ENCODE data around the gene RPL36. TPM values are rescaled to one million over a fixed set of nuclear protein-coding genes. Genes with fewer than 3 reads are reported as not detected.

The RPL36 gene
- total RNA-seq, 1 experiment from 2014 or later: 787 TPM

- no peak for TF ChIP-seq CTCF (conservative IDR thresholded peaks at IDR 0.05)
- TF ChIP-seq EZH2 (IDR thresholded peaks at IDR 0.05; ENCODE audit: low read depth): no peak
- H3F3A ChIP-seq (ENCODE audit: insufficient read depth, low read depth): no peaks in the 10 kb centered on the region
- no peaks in the 10 kb centered on the region for H3K9me2 ChIP-seq (ENCODE audit: insufficient read depth)
- no peaks in the 10 kb centered on the region for H4K20me1 ChIP-seq (ENCODE audit: insufficient read depth)
- H2AFZ ChIP-seq: peak overlapping the region; percentile 91
- DNase-seq: no peak
- H3K4me3 ChIP-seq: peak overlapping the region; percentile 99
- H3K27me3 ChIP-seq (ENCODE audit: insufficient read depth, low read depth): no peaks in the 10 kb centered on the region
- peak overlapping the region; percentile 85 for H3K4me2 ChIP-seq
- intact Hi-C loops (cut with micrococcal nuclease; ENCODE audit: unreplicated experiment): loop anchor here (2.0 kb wide), 2 partner anchors 57 to 111 kb away; partner anchors contain the start of genes DUS3L, SAFB and SAFB2
- H3K36me3 ChIP-seq (ENCODE audit: low read depth): no peaks in the 10 kb centered on the region
- H3K79me2 ChIP-seq (ENCODE audit: low read depth): peaks cover 9% of the 10 kb centered on the region
- BruUV-seq (replicated peaks): no TSS peak
- H3K4me1 ChIP-seq (replicated peaks; ENCODE audit: insufficient read depth): no peaks in the 10 kb centered on the region
- H3K9me3 ChIP-seq (ENCODE audit: insufficient read depth, low read depth): no peaks in the 10 kb centered on the region
- CTCF ChIA-PET: no interaction called here
- POLR2A ChIA-PET (ENCODE audit: unreplicated experiment): interaction anchor here (0.6 to 0.7 kb wide), 2 partner anchors 11 to 353 kb away, joined by 3 to 4 read pairs; partner anchors contain the start of gene RPL36
- no peak overlapping the region for H3K27ac ChIP-seq
Observed at GRCh38 chr19:5679289-5680083, 10.6 kb upstream of the RPL36 start.

- CTCF ChIA-PET: no interaction called here
- no peaks in the 10 kb centered on the region for H3K9me2 ChIP-seq (ENCODE audit: insufficient read depth)
- BruUV-seq (replicated peaks): TSS peak; percentile 66
- intact Hi-C loops (cut with micrococcal nuclease; ENCODE audit: unreplicated experiment): loop anchor here (2.0 kb wide), 2 partner anchors 57 to 111 kb away; partner anchors contain the start of genes DUS3L, SAFB and SAFB2
- H3K4me3 ChIP-seq: peak overlapping the region; percentile 99
- peak overlapping the region; percentile 85 for H3K4me2 ChIP-seq
- no peaks in the 10 kb centered on the region for H3F3A ChIP-seq (ENCODE audit: insufficient read depth, low read depth)
- TF ChIP-seq EZH2 (IDR thresholded peaks at IDR 0.05; ENCODE audit: low read depth) (no peak), CTCF (conservative IDR thresholded peaks at IDR 0.05) (no peak)
- DNase-seq: no peak
- H3K4me1 ChIP-seq (replicated peaks; ENCODE audit: insufficient read depth): no peaks in the 10 kb centered on the region
- H4K20me1 ChIP-seq (ENCODE audit: insufficient read depth): no peaks in the 10 kb centered on the region
- H3K9me3 ChIP-seq (ENCODE audit: insufficient read depth, low read depth): no peaks in the 10 kb centered on the region
- H3K79me2 ChIP-seq (ENCODE audit: low read depth): peaks cover 9% of the 10 kb centered on the region
- H3K36me3 ChIP-seq (ENCODE audit: low read depth): no peaks in the 10 kb centered on the region
- H2AFZ ChIP-seq: peak overlapping the region; percentile 91
- 0 out of 2 replicates have a peak overlapping the region, but pooled peaks have one; percentile 49 for H3K27ac ChIP-seq
- no peaks in the 10 kb centered on the region for H3K27me3 ChIP-seq (ENCODE audit: insufficient read depth, low read depth)
- POLR2A ChIA-PET (ENCODE audit: unreplicated experiment): interaction anchor here (0.7 kb wide), 1 partner anchor 353 kb away, joined by 3 read pairs; no protein-coding TSS in a partner anchor
Observed at GRCh38 chr19:5680084-5680436, 10.0 kb upstream of the RPL36 start.

GRCh38 chr19:5680437-5681368 lies 9.4 kb upstream of the RPL36 start, which contains the start of the genes HSD11B1L and MICOS13:
HSD11B1L (plus strand) TSS chr19:5681027; CDS start chr19:5684833, 3,806 bp downstream.
MICOS13 (minus strand) TSS chr19:5680516; CDS start chr19:5680486, 30 bp downstream.
- H3K27ac ChIP-seq: 0 out of 2 replicates have a peak within 1 kb of the TSS, but pooled peaks have one; percentile 49
- no peaks in the 10 kb centered on the region for H3K27me3 ChIP-seq (ENCODE audit: insufficient read depth, low read depth)
- H3K9me2 ChIP-seq (ENCODE audit: insufficient read depth): no peaks in the 10 kb centered on the region
- peak within 1 kb of the TSS; percentile 99 for H3K4me3 ChIP-seq
- peak; percentile 90 to 93 for DNase-seq
- ChIA-PET POLR2A (ENCODE audit: unreplicated experiment) (interaction anchor here (0.7 kb wide), 1 partner anchor 354 kb away, joined by 3 read pairs; no protein-coding TSS in a partner anchor), CTCF (no interaction called here)
- H3K4me2 ChIP-seq: peak within 1 kb of the TSS; percentile 85
- no peaks in the 10 kb centered on the region for H3K9me3 ChIP-seq (ENCODE audit: insufficient read depth, low read depth)
- H2AFZ ChIP-seq: peak within 1 kb of the TSS; percentile 91
- no peaks in the 10 kb centered on the region for H4K20me1 ChIP-seq (ENCODE audit: insufficient read depth)
- H3K4me1 ChIP-seq (replicated peaks; ENCODE audit: insufficient read depth): no peaks in the 10 kb centered on the region
- no peak for TF ChIP-seq EZH2 (IDR thresholded peaks at IDR 0.05; ENCODE audit: low read depth)
- intact Hi-C loops (cut with micrococcal nuclease; ENCODE audit: unreplicated experiment): loop anchor here (2.0 kb wide), 2 partner anchors 58 to 110 kb away; partner anchors contain the start of genes DUS3L, SAFB and SAFB2
- H3K36me3 ChIP-seq (ENCODE audit: low read depth): no peaks in the 10 kb centered on the region
- peaks cover 9% of the 10 kb centered on the region for H3K79me2 ChIP-seq (ENCODE audit: low read depth)
- H3F3A ChIP-seq (ENCODE audit: insufficient read depth, low read depth): no peaks in the 10 kb centered on the region
- TSS peak; percentile 17 for BruUV-seq (replicated peaks)
